CD4-positive, alpha-beta T cell treated with Interleukin-15 for 4 hours (primary cell): ENCODE data around the gene DLGAP3.
"Not testable (repeated sequence)": the region's sequence is repeated elsewhere in the genome, so short reads cannot be mapped to it uniquely, and the experiment has no call there.

ENCODE experiments used
- DNase-seq: peaks from one replicate; pipeline ENCODE4 v3.0.0-alpha.2; 2020; ENCODE audit warnings: low spot score

DLGAP3 gene

GRCh38 chr1:34829250-34829649 is 100.2 kb downstream of the DLGAP3 start:
- DNase-seq = no peak

GRCh38 chr1:34828611-34829010 is 100.8 kb downstream of the DLGAP3 start:
- no peak for DNase-seq

- DNase-seq = no peak
Observed at GRCh38 chr1:34827341-34827941, 102.0 kb downstream of the DLGAP3 start.

- no peak for DNase-seq
Observed at GRCh38 chr1:34825455-34826091, 103.9 kb downstream of the DLGAP3 start.

GRCh38 chr1:34824817-34825454 is 104.5 kb downstream of the DLGAP3 start:
- no peak for DNase-seq

- DNase-seq = no peak
Observed at GRCh38 chr1:34822202-34822601, 107.2 kb downstream of the DLGAP3 start.

GRCh38 chr1:34818862-34819261 is 110.6 kb downstream of the DLGAP3 start:
- not testable (repeated sequence) for DNase-seq

- no peak for DNase-seq
Observed at GRCh38 chr1:34816778-34817177, 112.7 kb downstream of the DLGAP3 start.

GRCh38 chr1:34816332-34816731 is 113.1 kb downstream of the DLGAP3 start:
- DNase-seq = no peak
